Vagina (tissue), 2 donors: Measurements from ENCODE around the gene SCAI.

Experiments
- POLR2A ChIP-seq, 2 donors: fragments of 450-650 bp; IDR thresholded peaks; one replicate each; pipeline ENCODE4 v1.6.1; 2017; ENCODE audit warnings: antibody characterized with exemption in 2 of 2, mild to moderate bottlenecking in 2 of 2, moderate library complexity in 2 of 2
- TF ChIP-seq, protein P1 (sequence below), 3 experiments: fragments of 450-650 bp in 2 of 3; fragments of 200-600 bp in 1 of 3; sonication (generic) in 1 of 3; IDR thresholded peaks; one replicate each; pipeline ENCODE4 v1.5.1; 2017 to 2019; ENCODE audit warnings: antibody characterized with exemption in 3 of 3, mild to moderate bottlenecking in 2 of 3, moderate library complexity in 2 of 3

DNA sequence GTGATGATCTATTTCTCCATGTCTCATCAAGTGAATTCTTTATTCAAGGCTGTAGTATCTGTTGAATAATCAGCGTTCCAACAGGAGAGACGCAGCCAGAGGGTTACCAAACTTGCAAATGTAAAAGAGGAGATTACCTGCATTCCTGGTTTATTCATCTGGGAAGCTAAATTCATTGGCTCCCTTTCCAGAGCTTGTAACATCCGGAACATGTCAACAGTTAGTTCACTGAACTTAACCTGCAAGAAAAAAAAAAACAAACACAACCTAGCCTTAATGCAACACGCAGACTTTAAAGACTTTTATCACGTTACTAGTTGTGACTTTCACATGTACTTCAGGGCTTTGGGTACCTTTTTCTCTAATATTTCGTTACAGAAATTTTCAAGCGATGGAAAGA lies 140.0 kb downstream of the SCAI start:
- TF ChIP-seq POLR2A (IDR thresholded peaks at IDR 0.05): no peak
- TF ChIP-seq, protein P1, sequence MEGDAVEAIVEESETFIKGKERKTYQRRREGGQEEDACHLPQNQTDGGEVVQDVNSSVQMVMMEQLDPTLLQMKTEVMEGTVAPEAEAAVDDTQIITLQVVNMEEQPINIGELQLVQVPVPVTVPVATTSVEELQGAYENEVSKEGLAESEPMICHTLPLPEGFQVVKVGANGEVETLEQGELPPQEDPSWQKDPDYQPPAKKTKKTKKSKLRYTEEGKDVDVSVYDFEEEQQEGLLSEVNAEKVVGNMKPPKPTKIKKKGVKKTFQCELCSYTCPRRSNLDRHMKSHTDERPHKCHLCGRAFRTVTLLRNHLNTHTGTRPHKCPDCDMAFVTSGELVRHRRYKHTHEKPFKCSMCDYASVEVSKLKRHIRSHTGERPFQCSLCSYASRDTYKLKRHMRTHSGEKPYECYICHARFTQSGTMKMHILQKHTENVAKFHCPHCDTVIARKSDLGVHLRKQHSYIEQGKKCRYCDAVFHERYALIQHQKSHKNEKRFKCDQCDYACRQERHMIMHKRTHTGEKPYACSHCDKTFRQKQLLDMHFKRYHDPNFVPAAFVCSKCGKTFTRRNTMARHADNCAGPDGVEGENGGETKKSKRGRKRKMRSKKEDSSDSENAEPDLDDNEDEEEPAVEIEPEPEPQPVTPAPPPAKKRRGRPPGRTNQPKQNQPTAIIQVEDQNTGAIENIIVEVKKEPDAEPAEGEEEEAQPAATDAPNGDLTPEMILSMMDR (IDR thresholded peaks at IDR 0.05): no peak
